ACC112 (cell line): ENCODE results near the gene DNAH10.

Source experiments
- H2AFZ ChIP-seq: fragments of 200-600 bp; sonication (generic); one replicate; pipeline ENCODE4 v1.6.0; 2017; ENCODE audit warnings: antibody characterized with exemption, low read length; ENCODE audit not compliant: unreplicated experiment
- H3K27ac ChIP-seq: fragments of 200-600 bp; sonication (generic); 2 replicates; pipeline ENCODE4 v1.5.1; 2014; ENCODE audit warnings: low read depth, mild to moderate bottlenecking, antibody characterized with exemption, low read length, moderate library complexity
- H3K27me3 ChIP-seq: fragments of 200-600 bp; sonication (generic); 2 replicates; pipeline ENCODE4 v1.6.1; 2014; ENCODE audit warnings: mild to moderate bottlenecking, antibody characterized with exemption, low read length, moderate library complexity, mixed read lengths; ENCODE audit not compliant: insufficient read depth
- H3K36me3 ChIP-seq: fragments of 200-600 bp; sonication (generic); 2 replicates; pipeline ENCODE4 v1.6.1; 2016; ENCODE audit warnings: mild to moderate bottlenecking, antibody characterized with exemption, low read length, moderate library complexity, mixed read lengths; ENCODE audit not compliant: insufficient read depth
- H3K4me1 ChIP-seq: fragments of 200-600 bp; sonication (generic); one replicate; pipeline ENCODE4 v1.6.1; 2016; ENCODE audit warnings: low read length, mixed read lengths; ENCODE audit not compliant: insufficient read depth, unreplicated experiment, control insufficient read depth
- H3K4me3 ChIP-seq: fragments of 200-600 bp; sonication (generic); 2 replicates; pipeline ENCODE4 v1.5.1; 2014; ENCODE audit warnings: mild to moderate bottlenecking, low read depth, low read length
- H3K79me2 ChIP-seq: fragments of 200-600 bp; sonication (generic); one replicate; pipeline ENCODE4 v1.6.0; 2016; ENCODE audit warnings: low read length; ENCODE audit not compliant: control insufficient read depth, unreplicated experiment, insufficient read depth

Gene DNAH10

GRCh38 chr12:123938679-123939480 is 176.8 kb downstream of the DNAH10 start:
- Histone ChIP-seq H3K36me3 (peaks cover 23% of the 10 kb centered on the region; the same call in 1 of the 2 replicates), H3K27ac (no peak overlapping the region), H3K4me3 (no peak overlapping the region), H3K79me2 (no peaks in the 10 kb centered on the region), H3K27me3 (no peaks in the 10 kb centered on the region), H2AFZ (no peak overlapping the region), H3K4me1 (peaks cover 24% of the 10 kb centered on the region)

- Histone ChIP-seq H3K27ac (no peak overlapping the region), H3K36me3 (peaks cover 23% of the 10 kb centered on the region; the same call in 1 of the 2 replicates), H3K4me3 (no peak overlapping the region), H3K79me2 (no peaks in the 10 kb centered on the region), H3K4me1 (peaks cover 28% of the 10 kb centered on the region), H3K27me3 (no peaks in the 10 kb centered on the region), H2AFZ (no peak overlapping the region)
These were observed 177.9 kb downstream of the DNAH10 start for GRCh38 chr12:123939716-123940626.

- Histone ChIP-seq H3K27ac (no peak overlapping the region), H3K4me1 (peaks cover 28% of the 10 kb centered on the region), H3K79me2 (no peaks in the 10 kb centered on the region), H3K27me3 (no peaks in the 10 kb centered on the region), H3K36me3 (peaks cover 23% of the 10 kb centered on the region; the same call in 1 of the 2 replicates), H2AFZ (no peak overlapping the region), H3K4me3 (no peak overlapping the region)
These were observed 178.5 kb downstream of the DNAH10 start for GRCh38 chr12:123940627-123940966.

- peaks cover 28% of the 10 kb centered on the region for H3K4me1 ChIP-seq
- peak overlapping the region; percentile 87 for H3K27ac ChIP-seq
- no peaks in the 10 kb centered on the region for H3K79me2 ChIP-seq
- no peaks in the 10 kb centered on the region for H3K27me3 ChIP-seq
- peaks cover 23% of the 10 kb centered on the region; the same call in 1 of the 2 replicates for H3K36me3 ChIP-seq
- H2AFZ ChIP-seq = no peak overlapping the region
- no peak overlapping the region for H3K4me3 ChIP-seq
These were observed 178.9 kb downstream of the DNAH10 start for GRCh38 chr12:123941000-123941399.

GRCh38 chr12:123941624-123942237 is 179.6 kb downstream of the DNAH10 start:
- no peak overlapping the region for H2AFZ ChIP-seq

GRCh38 chr12:123942238-123942653 is 180.1 kb downstream of the DNAH10 start:
- Histone ChIP-seq H3K27me3 (no peaks in the 10 kb centered on the region), H3K4me1 (peaks cover 28% of the 10 kb centered on the region), H3K36me3 (peaks cover 23% of the 10 kb centered on the region; the same call in 1 of the 2 replicates), H3K79me2 (no peaks in the 10 kb centered on the region), H2AFZ (no peak overlapping the region), H3K4me3 (peak overlapping the region; percentile 39; the same call in 1 of the 2 replicates), H3K27ac (peak overlapping the region; percentile 88)

More at GRCh38 chr12:123941624-123942237, 179.6 kb downstream of the DNAH10 start:
- Histone ChIP-seq H3K4me3 (peak overlapping the region; percentile 39; the same call in 1 of the 2 replicates), H3K4me1 (peaks cover 28% of the 10 kb centered on the region), H3K36me3 (peaks cover 23% of the 10 kb centered on the region; the same call in 1 of the 2 replicates), H3K79me2 (no peaks in the 10 kb centered on the region), H3K27me3 (no peaks in the 10 kb centered on the region), H3K27ac (peak overlapping the region; percentile 87)

- H3K4me3 ChIP-seq = peak overlapping the region; percentile 25; the same call in 1 of the 2 replicates
- no peaks in the 10 kb centered on the region for H3K79me2 ChIP-seq
- no peaks in the 10 kb centered on the region for H3K27me3 ChIP-seq
- H2AFZ ChIP-seq = no peak overlapping the region
- H3K27ac ChIP-seq = peak overlapping the region; percentile 88
- peaks cover 23% of the 10 kb centered on the region; the same call in 1 of the 2 replicates for H3K36me3 ChIP-seq
- H3K4me1 ChIP-seq = peaks cover 28% of the 10 kb centered on the region
These were observed 181.0 kb downstream of the DNAH10 start for GRCh38 chr12:123942911-123943648.

- Histone ChIP-seq H3K27me3 (no peaks in the 10 kb centered on the region), H3K36me3 (peaks cover 23% of the 10 kb centered on the region; the same call in 1 of the 2 replicates), H3K27ac (peak overlapping the region; percentile 88; the same call in 1 of the 2 replicates), H3K79me2 (no peaks in the 10 kb centered on the region), H3K4me1 (peaks cover 28% of the 10 kb centered on the region), H3K4me3 (no peak overlapping the region), H2AFZ (no peak overlapping the region)
These were observed 181.7 kb downstream of the DNAH10 start for GRCh38 chr12:123943816-123944215.

GRCh38 chr12:123944696-123945095 is 182.6 kb downstream of the DNAH10 start:
- peaks cover 20% of the 10 kb centered on the region; the same call in 1 of the 2 replicates for H3K36me3 ChIP-seq
- H3K4me1 ChIP-seq = peaks cover 28% of the 10 kb centered on the region
- H3K27me3 ChIP-seq = no peaks in the 10 kb centered on the region
- no peak overlapping the region for H3K27ac ChIP-seq
- no peaks in the 10 kb centered on the region for H3K79me2 ChIP-seq
- no peak overlapping the region for H2AFZ ChIP-seq
- H3K4me3 ChIP-seq = no peak overlapping the region
